WERI-Rb-1 (cell line): ENCODE data around the gene UPK3A.
"Not testable (repeated sequence)": the region's sequence is repeated elsewhere in the genome, so short reads cannot be mapped to it uniquely, and the experiment has no call there.

Experiments
- DNase-seq: peaks from one replicate; pipeline ENCODE4 v3.0.0-alpha.2; 2020
- H3K27ac ChIP-seq: fragments of 250-450 bp; sonication (Bioruptor Pico); 2 replicates; pipeline ENCODE4 v1.5.1; 2020; ENCODE audit warnings: mild to moderate bottlenecking, moderate library complexity
- H3K27me3 ChIP-seq: fragments of 250-450 bp; sonication (Bioruptor Pico); 2 replicates; pipeline ENCODE4 v1.5.1; 2021; ENCODE audit warnings: mild to moderate bottlenecking, low read depth, moderate library complexity; ENCODE audit not compliant: insufficient read depth, severe bottlenecking
- H3K36me3 ChIP-seq: fragments of 250-450 bp; sonication (Bioruptor Pico); 2 replicates; pipeline ENCODE4 v1.5.1; 2020; ENCODE audit warnings: mild to moderate bottlenecking, moderate library complexity
- H3K4me3 ChIP-seq: 2 replicates; pipeline ENCODE4 v1.5.1; 2011; ENCODE audit warnings: low read depth, mild to moderate bottlenecking, control low read depth, low read length
- H3K9me3 ChIP-seq: fragments of 250-450 bp; sonication (Bioruptor Pico); 2 replicates; pipeline ENCODE4 v1.5.1; 2021; ENCODE audit warnings: mild to moderate bottlenecking, moderate library complexity; ENCODE audit not compliant: severe bottlenecking
- TF ChIP-seq, protein P1 (sequence below): IDR thresholded peaks from 2 replicates; pipeline ENCODE4 v1.5.1; 2011; ENCODE audit warnings: low read depth, mild to moderate bottlenecking, control low read depth, inconsistent platforms, low read length

The UPK3A gene

GRCh38 chr22:45322873-45323525, 38.2 kb downstream of the UPK3A start:
- TF ChIP-seq, protein P1, sequence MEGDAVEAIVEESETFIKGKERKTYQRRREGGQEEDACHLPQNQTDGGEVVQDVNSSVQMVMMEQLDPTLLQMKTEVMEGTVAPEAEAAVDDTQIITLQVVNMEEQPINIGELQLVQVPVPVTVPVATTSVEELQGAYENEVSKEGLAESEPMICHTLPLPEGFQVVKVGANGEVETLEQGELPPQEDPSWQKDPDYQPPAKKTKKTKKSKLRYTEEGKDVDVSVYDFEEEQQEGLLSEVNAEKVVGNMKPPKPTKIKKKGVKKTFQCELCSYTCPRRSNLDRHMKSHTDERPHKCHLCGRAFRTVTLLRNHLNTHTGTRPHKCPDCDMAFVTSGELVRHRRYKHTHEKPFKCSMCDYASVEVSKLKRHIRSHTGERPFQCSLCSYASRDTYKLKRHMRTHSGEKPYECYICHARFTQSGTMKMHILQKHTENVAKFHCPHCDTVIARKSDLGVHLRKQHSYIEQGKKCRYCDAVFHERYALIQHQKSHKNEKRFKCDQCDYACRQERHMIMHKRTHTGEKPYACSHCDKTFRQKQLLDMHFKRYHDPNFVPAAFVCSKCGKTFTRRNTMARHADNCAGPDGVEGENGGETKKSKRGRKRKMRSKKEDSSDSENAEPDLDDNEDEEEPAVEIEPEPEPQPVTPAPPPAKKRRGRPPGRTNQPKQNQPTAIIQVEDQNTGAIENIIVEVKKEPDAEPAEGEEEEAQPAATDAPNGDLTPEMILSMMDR: no peak
- peaks cover 28% of the 10 kb centered on the region for H3K36me3 ChIP-seq
- no peaks in the 10 kb centered on the region for H3K9me3 ChIP-seq
- H3K4me3 ChIP-seq: no peak overlapping the region
- no peak overlapping the region for H3K27ac ChIP-seq
- DNase-seq: no peak
- H3K27me3 ChIP-seq: no peaks in the 10 kb centered on the region

DNA sequence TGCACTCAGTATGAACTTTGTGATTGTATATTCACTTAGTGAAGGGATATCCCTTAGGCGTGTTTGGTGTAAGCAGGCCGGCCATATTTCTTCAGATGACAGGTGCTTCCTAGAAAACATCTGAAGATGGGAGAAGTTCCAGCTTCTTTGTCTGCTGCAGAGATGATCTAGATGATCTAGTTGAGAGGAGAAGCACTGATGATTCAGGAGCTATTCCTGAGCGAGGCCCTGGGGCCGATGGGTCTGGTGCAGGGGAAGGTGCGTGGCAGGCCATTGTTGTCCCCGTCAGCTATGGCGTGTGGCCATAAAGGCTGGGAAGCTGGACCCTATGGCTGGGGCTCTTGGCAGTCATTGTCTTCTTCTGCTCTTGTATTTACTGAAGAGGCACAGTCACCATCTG, 38.9 kb downstream of the UPK3A start:
- H3K9me3 ChIP-seq: no peaks in the 10 kb centered on the region
- no peaks in the 10 kb centered on the region for H3K27me3 ChIP-seq
- TF ChIP-seq, protein P1: no peak
- DNase-seq: no peak
- peaks cover 28% of the 10 kb centered on the region for H3K36me3 ChIP-seq
- no peak overlapping the region for H3K27ac ChIP-seq
- no peak overlapping the region for H3K4me3 ChIP-seq

DNA sequence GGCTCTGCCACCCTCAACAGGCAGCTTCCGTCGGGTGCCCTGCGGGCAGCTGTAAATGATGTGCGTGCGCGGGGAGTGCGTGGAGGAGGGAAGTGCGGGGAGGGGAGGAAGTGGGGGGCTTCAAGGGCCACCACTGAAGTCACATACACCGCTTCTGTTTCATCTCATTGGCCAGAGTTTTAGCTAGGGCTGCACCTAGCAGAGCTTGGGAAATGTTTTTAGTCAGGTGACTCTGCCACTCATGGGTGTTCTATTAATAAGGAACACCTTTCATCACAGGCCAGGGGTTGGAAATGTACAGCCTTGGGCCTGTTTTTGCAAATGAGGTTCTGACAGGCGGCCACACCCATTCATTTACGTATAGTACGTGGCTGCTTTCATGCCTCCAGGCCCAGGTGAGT, 39.6 kb downstream of the UPK3A start:
- Histone ChIP-seq H3K27me3 (no peaks in the 10 kb centered on the region), H3K36me3 (peaks cover 31% of the 10 kb centered on the region), H3K4me3 (no peak overlapping the region), H3K9me3 (no peaks in the 10 kb centered on the region), H3K27ac (no peak overlapping the region)
- no peak for DNase-seq
- TF ChIP-seq, protein P1: no peak

DNA sequence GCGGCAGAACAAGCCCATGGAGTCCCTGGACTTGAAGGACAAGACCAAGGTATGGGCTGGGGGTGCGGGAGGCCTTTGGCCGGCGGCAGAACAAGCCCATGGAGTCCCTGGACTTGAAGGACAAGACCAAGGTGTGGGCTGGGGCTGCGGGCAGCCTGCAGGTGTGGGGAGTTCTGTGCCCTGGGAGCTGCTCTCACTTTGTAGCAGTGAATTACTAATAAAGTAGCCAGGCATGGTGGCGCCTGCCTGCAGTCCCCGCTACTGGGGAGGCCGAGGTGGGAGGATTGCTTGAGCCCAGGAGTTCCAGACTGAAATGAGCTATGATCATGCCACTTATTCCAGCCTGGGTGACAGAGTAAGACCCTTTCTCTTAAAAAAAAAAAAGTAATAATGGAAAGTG, 43.5 kb downstream of the UPK3A start:
- not testable (repeated sequence) for DNase-seq, H3K27me3 ChIP-seq, H3K27ac ChIP-seq, H3K4me3 ChIP-seq, H3K9me3 ChIP-seq
- H3K36me3 ChIP-seq: peaks cover 43% of the 10 kb centered on the region

GRCh38 chr22:45328822-45329529, 44.2 kb downstream of the UPK3A start:
- no peak overlapping the region for H3K4me3 ChIP-seq
- no peak overlapping the region for H3K27ac ChIP-seq
- TF ChIP-seq, protein P1: no peak

GRCh38 chr22:45329530-45329936, 44.8 kb downstream of the UPK3A start:
- H3K36me3 ChIP-seq: peaks cover 36% of the 10 kb centered on the region
- TF ChIP-seq, protein P1: no peak
- no peak overlapping the region for H3K4me3 ChIP-seq
- H3K27me3 ChIP-seq: no peaks in the 10 kb centered on the region
- H3K9me3 ChIP-seq: no peaks in the 10 kb centered on the region
- DNase-seq: no peak
- H3K27ac ChIP-seq: no peak overlapping the region

More at GRCh38 chr22:45328822-45329529, 44.2 kb downstream of the UPK3A start:
- no peaks in the 10 kb centered on the region for H3K27me3 ChIP-seq
- no peaks in the 10 kb centered on the region for H3K9me3 ChIP-seq
- peaks cover 38% of the 10 kb centered on the region for H3K36me3 ChIP-seq
- DNase-seq: no peak
